Head of caudate nucleus (tissue), 42 donors: ENCODE measurements around the gene TDRD3.
A peak's percentile ranks its signal among the peaks of the same experiment; 100 is the strongest.

ENCODE experiments used
- DNase-seq, 42 donors: peaks; one replicate each; pipeline versions ENCODE4 v3.0.0 to v3.0.0-alpha.2; 2020 to 2021; ENCODE audit warnings: mixed read lengths in 7 of 42
- intact Hi-C: fragments of 100-400 bp; cut with DNase I; formaldehyde crosslinking; loops from one replicate; pipeline ENCODE4 v1.15.0; 2022

Gene TDRD3

DNA sequence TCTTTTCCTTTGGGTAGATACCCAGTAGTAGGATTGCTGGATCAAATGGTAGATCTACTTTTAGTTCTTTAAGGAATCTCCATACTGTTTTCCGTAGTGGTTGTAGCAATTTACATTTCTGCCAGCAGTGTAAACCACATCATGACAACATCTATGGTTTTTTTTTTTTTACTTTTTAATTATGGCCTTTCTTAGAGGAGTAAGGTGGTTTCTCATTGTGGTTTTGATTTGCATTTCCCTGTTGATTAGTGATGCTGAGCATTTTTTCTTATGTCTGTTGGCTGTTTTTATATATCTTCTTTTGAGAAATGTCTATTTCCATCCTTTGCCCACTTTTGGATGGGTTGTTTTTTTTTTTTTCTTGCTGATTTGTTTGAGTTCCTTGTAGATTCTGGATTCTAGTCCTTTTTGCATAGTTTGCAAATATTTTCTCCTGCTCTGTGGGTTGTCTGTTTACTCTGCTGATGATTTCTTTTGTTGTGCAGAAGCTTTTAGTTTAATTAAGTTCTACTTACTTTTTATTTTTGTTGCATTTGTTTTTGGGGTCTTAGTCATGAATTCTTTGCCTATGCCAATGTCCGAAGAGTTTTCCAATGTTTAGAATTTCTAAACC lies 38.8 kb downstream of the TDRD3 start:
- no peak for DNase-seq
- intact Hi-C loops: no loop called here

DNA sequence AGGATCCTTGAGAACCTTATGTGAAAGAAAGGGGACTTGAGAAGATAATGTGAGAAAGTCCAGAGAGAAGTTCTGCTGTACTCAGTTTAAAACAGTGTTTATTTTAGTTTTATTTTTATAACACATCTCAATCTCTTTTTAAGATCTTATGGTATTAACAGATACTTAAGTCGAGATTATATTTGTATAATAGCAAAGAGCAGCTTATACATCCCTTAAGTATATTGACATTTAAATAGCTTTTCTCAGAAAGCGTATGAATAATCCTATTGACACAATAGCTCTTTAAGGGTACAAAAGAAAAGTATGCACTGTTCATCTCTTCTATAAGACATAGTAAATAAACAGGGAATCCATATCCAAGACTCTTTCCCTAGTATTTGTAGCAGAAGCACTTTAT lies 42.2 kb downstream of the TDRD3 start:
- DNase-seq: no peak
- intact Hi-C loops: no loop called here

DNA sequence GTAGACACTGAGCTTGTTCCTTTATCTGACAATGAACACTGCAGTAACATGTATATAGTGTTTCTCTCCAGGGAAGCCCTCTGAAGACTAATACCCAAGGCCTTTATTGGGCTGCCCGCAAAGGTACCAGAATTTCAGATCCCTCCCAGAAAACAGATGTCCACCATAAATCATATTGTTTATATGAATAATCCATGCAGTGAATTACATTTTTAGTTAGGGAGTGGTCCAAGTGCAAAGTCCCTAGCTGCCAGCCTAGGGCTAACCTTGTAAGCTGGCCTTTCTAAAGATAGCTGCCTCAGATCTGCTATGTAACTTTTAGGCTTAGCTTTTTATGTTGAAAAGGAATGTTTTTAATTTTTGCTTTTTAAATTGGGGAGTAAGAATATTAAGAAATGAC lies 44.7 kb downstream of the TDRD3 start:
- intact Hi-C loops: no loop called here
- DNase-seq: no peak

DNA sequence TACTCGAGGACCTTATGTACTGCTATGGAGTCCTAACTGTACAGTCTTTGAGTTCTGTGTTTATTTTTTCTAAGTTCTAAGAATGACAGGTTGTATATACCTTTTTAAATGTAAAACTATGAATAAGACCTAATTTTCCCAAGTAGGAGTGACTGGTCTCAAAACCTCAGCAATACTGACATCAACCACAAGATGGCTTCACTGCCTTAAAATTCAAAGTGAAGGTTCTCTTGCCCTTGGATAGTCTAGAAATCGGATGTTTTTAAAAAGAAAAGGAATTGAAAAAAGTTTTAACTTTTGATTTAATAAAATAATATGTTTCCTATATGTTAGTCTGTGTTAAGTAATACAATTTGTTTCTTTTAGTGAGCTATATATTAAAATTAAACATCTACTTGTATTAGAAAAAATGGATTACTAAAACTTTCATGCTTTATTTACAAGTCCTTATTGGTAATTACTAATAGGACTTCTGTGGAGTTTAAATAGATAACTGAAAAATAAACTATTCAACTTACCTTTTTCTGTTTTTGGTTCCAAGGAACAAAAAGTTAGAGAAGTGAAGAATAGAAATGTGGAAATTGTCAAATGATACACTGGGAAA lies 52.0 kb downstream of the TDRD3 start:
- intact Hi-C loops: no loop called here
- DNase-seq: peak in 15 of 42 donors; percentile 11 to 72 (median 42)

DNA sequence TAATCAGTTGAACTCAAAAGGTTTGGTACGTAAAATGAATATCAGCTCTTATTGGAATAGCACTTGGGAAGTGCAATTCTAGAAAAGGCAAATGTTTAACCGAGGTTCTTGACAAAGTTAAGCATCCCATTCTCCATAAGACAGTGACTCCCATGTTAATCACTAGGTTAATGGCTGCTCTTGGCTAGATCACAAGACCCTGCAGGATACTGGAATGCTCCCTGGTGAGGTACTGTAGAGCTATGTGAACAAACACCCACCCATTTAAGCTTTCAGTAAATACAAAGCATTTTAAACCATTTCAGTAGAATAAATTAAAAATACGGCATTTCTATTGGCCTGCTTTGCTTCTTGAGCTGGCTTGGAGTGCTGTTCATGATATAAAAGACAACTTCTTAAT lies 56.5 kb downstream of the TDRD3 start:
- intact Hi-C loops: no loop called here
- DNase-seq: no peak

DNA sequence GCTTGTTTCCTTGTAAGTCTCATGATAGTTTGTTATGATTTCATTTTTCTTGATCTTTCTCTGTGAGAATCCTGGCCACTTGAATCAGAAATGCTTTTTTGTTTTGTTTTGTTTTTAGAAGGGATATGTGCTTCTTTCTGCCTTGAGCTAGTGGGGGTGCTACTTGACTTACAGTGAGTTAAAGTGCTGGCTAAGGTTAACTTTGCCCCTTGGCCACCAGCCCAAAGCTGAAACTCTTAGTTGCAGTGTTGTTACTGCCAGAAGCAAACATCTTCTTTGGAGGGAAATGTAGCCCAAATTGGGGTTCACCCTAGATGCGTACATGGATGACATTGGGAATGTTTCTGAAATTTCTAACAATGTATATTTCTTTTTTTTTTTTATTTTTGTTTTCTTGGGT lies 57.4 kb downstream of the TDRD3 start:
- DNase-seq: no peak
- intact Hi-C loops: no loop called here

DNA sequence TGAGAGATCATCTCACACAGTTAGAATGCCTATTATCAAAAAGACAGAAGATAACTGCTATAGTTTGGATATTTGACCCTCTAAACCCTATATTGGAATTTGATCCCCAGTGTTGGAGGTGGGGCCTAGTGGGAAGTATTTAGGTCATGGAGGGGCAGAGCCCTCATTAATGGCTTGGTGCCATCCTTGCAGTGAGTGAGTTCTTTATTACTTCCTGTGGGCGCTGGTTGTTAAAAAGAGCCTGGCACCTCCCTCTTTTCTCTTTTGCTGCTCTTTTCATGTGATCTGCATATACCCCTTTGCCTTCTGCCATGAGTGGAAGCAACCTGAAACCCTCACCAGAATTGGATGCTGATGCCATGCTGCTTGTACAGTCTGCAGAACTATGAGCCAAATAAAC lies 66.8 kb downstream of the TDRD3 start:
- no peak for DNase-seq
- intact Hi-C loops: no loop called here

DNA sequence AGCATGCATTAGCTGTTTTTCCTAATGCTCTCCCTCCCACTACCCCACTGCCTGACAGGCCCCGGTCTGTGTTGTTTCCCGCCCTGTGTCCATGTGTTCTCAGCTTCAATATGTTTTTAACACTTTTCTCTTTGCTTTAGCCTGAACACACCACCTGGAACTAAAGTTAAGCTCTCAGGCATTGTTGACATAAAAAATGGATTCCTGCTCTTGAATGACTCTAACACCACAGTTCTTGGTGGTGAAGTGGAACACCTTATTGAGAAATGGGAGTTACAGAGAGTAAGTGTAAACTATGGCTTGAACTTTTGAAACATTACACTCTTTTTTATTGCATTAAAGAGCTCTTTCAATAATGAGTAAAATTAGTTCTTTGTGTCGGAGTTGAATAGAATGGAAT lies 70.1 kb downstream of the TDRD3 start:
- intact Hi-C loops: no loop called here
- DNase-seq: no peak

DNA sequence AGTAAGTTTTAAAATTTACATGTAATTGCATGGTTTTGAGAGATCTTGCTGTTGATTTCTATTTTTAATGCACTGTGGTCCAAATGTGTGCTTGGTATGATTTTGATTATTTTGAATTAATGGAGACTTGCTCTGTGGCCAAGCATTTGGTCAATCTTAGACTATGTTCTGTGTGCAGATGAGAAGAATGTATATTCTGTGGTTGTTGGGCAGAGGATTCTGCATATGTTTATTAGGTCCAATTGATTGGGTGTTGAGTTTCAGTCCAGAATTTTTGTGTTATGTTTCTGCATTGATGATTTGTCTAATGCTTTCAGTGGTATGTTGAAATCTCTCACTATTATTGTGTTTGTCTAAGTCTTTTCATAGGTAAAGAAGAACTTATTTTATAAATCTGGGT lies 82.3 kb downstream of the TDRD3 start:
- DNase-seq: no peak
- intact Hi-C loops: no loop called here

DNA sequence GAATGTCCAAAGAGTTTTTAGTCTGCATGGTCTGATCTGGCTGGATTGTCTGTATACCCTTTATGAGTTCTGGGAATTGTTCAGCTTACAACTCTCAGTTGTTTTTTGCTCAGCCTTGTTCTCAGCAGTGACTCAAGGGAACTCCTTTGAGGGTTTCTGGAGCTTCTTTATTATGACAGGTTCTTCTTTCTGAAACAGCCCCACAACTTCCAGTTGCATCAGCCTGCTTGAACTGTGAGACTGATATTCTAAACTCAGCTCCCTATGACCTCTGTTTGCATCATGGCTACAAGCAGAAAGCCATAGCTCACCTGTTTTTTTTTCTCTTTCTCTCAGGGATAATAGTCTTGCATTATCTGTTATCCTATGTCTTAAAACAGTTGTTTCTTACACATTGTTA lies 85.0 kb downstream of the TDRD3 start:
- no peak for DNase-seq
- intact Hi-C loops: no loop called here

DNA sequence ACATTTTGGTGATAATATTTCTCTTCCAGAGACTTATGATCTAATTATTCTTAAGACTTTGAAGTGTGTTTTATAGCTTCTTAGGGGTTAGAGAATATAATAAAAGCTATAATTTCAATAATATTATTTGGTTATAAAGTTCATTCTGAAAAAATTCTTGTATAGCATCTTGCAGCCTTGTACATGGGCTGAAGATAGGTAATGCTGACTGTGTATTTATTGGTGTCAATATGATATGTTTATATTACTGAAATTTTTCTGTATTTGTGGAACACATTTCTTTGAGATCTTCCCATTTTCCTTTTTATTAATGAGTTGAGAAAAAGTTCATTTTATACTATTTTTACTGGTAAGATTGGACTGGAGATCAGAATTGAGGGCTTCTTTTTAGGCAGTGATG lies 87.8 kb downstream of the TDRD3 start:
- intact Hi-C loops: no loop called here
- DNase-seq: no peak

DNA sequence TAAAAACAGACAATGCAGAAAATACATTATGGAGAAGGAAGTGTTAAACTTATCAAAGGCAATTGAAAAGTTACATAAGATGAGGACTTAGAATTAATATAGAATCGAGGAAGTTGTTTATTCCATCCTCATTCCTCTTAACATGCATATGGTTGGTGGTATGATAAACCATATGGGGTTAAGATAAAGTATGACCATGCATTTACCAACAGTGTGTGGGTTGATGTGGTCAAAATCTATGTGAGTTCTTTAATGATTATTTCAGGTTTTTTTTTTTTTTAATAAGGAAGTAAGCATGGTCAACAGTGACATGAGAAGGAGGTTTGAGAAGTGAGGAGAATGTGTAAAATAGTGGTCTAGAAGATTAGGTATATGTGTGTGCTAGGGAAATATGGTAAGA lies 94.5 kb downstream of the TDRD3 start:
- intact Hi-C loops: no loop called here
- DNase-seq: no peak

DNA sequence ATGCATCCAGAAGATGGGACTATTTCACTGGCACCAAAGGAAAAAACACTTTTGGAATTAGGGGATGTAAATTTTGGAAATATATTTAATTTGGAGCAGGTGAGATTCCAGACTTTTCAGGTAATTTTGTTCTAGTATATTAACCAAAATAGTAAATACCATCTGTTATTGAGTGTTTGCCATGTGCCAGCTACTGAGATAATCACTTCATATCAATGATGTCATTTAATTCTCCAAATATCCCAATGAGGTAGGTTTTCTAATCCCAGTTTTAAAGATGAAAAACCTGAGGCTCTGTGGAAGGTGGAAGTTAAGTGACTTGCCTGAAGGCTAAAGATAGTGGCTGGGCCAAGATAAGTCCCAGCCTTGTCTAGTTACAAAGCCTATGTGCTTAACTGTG lies 95.2 kb downstream of the TDRD3 start:
- no peak for DNase-seq
- intact Hi-C loops: no loop called here

DNA sequence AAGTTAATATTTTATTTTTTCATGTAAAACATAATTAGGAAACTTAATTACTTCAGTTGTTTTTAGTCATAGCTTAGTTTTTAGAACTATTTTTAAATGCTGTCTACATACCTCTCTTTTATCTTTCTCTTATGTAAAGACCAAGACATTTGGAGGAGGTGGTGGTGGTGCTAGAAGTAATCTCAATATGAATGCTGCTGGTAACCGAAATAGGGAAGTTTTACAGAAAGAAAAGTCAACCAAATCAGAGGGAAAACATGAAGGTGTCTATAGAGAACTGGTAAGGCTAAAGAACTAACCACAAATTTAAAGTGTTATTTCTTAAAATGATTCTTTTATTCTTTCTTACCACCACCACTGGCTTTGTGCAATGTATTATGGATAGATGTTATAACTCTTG lies 97.3 kb downstream of the TDRD3 start:
- no peak for DNase-seq
- intact Hi-C loops: no loop called here

DNA sequence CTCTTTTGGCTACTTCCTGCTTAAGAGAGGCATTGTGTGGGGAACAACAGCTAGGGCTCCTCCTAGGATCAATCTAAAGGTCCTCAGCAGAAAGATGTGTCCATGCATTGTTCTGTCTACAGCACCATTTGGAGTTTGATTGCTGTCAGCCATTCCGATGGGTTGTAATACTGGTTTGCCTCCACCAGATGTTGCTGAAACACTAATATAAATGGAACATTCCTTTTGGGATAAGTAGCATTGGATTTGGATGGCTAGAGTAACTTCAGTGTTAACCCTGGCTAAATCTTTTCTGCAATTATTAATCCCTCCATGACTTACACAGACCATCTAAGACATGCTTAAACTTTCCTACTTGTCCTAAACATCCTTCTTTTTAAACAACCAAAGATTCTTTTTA lies 104.2 kb downstream of the TDRD3 start:
- no peak for DNase-seq
- intact Hi-C loops: no loop called here

DNA sequence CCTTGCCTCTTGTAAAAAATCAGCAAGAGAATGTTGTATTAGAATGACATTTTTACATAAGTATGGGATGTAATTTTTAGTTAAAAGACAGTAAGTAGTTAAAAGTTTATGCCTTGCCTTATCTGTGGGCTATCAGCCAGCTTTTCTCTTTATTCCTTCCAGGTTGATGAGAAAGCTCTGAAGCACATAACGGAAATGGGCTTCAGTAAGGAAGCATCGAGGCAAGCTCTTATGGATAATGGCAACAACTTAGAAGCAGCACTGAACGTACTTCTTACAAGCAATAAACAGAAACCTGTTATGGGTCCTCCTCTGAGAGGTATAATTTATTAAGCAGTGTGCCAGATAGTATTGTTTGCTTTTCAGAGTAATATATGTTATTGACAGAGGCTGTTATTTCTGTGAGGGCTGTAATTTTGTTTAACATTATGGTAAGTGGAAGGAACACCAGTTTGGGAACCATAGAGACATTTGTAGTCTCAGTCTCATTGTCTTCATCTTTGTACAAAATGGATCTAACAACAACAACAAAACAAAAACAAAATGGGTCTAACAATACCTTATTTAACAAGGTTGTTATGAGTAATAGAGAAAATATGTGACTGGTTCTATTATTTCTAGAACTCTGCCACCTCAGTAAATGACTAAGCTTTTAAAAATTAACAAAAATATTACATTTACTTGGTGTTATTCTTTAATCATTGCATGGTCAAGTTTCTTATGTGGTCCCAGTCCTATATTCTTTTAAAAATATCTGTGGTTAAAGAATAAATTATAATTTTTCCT lies 112.8 kb downstream of the TDRD3 start:
- no peak for DNase-seq
- intact Hi-C loops: no loop called here

DNA sequence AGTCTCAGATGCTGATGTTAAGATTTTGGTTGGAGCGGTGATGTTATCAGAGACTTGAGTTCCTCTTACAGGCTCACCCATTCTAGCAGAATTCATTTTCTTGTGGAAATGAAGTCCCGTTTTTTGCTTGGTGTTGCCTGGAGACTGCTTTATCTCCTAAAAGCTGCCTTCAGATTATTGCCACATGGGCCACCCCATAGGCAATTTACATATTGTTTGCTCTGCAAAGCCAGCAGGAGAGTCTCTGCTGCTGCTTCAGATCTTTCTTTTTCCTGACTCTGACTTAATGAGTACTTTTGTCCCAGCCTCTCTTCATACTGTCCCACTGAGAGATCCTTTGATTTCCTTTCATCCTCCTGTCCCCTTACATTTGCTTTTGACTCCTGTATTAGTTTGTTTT lies 114.6 kb downstream of the TDRD3 start:
- no peak for DNase-seq
- intact Hi-C loops: no loop called here

DNA sequence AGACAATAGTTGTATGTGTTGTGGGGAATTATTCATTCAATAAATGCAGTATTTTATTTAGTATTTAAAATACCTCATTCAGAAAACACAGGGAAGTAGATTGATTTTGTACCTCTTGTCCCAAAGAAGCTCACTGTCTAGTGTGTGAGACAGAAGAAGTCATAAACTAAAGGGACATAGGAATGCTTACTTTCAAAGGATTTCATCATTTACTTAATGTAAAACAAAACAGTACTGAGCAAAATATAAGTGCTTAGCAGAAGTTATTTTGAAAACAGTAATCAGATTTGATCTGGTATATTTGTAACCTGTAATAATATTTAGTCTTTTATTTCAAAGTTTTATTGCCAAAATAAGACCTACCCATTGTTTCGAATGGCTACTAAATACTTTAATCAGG lies 117.9 kb downstream of the TDRD3 start:
- DNase-seq: no peak
- intact Hi-C loops: no loop called here

DNA sequence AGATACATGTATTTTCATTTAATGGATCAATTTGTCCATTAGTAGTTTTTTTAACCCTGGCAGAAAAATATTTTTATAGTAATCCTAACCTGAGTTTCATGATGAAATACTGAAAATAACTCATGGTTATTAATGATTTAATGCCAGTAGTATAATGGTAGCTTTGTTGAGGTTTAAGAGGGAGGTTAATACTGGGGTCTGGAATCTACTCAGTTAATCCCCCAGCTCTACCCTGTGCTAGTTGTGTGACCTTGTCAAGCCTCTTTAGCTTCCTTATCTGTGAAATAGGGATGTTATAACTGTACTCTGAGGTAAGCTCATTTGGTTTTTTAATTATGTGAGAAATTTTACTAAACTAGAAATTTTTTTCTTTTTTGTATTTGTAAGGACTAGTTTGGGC lies 122.5 kb downstream of the TDRD3 start:
- intact Hi-C loops: no loop called here

DNA sequence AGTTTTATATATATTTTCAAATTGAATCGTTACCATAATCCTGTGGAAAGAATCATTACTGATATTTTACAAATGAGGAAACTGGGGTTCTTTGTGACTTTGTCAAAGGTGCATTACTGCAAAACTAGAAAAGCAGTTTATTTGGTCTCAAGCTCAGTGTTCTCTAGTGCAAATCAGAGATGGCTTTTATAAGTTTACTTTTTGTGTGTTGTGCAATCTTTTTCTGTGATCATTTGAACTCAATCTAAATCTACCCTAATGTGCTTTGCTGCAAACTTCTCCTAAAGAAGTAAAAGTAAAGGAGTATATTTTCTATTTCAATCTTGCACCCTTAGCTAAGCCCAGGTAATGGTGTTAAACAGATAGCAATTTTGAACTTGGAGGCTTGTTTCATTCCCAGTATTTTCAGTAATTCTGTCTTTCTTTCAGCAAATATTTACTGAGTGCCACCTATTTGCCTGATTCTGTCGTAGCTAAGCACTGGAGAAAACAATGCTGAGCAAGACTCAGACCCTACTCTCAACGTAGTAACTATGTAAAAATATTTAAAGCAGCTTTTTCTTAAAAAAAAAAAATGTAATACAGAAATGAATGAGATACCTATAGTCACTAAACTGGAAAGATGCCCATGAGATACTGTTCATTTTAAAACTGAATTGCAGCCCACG lies 124.0 kb downstream of the TDRD3 start:
- intact Hi-C loops: no loop called here
- DNase-seq: no peak

More for the DNA sequence above, 122.5 kb downstream of the TDRD3 start:
- DNase-seq: no peak
